Mammary epithelial cell (primary cell): ENCODE measurements around the gene TMEM108.

Experiments used
- EZH2 ChIP-seq: IDR thresholded peaks from 2 replicates; pipeline ENCODE4 v1.6.1; 2012; ENCODE audit warnings: low read length, inconsistent platforms, borderline replicate concordance
- TF ChIP-seq, protein P1 (sequence below), 2 donors: IDR thresholded peaks in 1 of 2; conservative IDR thresholded peaks in 1 of 2; 2 replicates each; pipeline ENCODE4 v1.5.1; 2011 to 2012; ENCODE audit warnings: inconsistent platforms in 2 of 2, low read length in 2 of 2, mild to moderate bottlenecking in 2 of 2, control low read depth in 1 of 2, low read depth in 1 of 2; ENCODE audit not compliant: insufficient read depth in 1 of 2; ENCODE audit errors: extremely low read depth in 1 of 2

DNA sequence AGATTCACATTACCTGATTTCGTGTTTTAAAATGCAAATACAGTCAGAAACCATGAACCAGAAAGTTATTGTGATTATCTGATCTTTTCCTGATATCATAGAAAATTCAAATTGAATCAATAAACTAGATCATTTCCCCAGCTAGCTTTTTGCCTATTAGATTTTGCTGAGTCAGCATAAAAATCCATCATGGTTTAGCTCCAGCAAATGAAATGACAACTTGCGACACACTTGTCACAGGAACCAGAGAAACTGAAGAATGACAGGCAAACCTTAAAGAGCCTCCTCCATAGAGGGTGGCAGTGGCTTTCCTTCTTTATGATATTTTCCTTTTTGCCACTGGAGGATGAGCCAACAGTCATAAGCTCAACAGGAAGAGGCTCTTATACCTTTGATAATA lies 30.6 kb upstream of the TMEM108 start:
- TF ChIP-seq, protein P1, sequence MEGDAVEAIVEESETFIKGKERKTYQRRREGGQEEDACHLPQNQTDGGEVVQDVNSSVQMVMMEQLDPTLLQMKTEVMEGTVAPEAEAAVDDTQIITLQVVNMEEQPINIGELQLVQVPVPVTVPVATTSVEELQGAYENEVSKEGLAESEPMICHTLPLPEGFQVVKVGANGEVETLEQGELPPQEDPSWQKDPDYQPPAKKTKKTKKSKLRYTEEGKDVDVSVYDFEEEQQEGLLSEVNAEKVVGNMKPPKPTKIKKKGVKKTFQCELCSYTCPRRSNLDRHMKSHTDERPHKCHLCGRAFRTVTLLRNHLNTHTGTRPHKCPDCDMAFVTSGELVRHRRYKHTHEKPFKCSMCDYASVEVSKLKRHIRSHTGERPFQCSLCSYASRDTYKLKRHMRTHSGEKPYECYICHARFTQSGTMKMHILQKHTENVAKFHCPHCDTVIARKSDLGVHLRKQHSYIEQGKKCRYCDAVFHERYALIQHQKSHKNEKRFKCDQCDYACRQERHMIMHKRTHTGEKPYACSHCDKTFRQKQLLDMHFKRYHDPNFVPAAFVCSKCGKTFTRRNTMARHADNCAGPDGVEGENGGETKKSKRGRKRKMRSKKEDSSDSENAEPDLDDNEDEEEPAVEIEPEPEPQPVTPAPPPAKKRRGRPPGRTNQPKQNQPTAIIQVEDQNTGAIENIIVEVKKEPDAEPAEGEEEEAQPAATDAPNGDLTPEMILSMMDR (conservative IDR thresholded peaks at IDR 0.05 in 1 of 2, IDR thresholded peaks at IDR 0.05 in 1 of 2; ENCODE audit: extremely low read depth in 1 of 2, insufficient read depth in 1 of 2, low read depth in 1 of 2, low read length in 2 of 2) = no peak
- TF ChIP-seq EZH2 = no peak
